ENCODE data around the gene EMC1. TPM values are rescaled to one million over a fixed set of nuclear protein-coding genes. Genes with fewer than 3 reads are reported as not detected.

Gene EMC1
- total RNA-seq, 1 donor = 90.2 TPM

DNA sequence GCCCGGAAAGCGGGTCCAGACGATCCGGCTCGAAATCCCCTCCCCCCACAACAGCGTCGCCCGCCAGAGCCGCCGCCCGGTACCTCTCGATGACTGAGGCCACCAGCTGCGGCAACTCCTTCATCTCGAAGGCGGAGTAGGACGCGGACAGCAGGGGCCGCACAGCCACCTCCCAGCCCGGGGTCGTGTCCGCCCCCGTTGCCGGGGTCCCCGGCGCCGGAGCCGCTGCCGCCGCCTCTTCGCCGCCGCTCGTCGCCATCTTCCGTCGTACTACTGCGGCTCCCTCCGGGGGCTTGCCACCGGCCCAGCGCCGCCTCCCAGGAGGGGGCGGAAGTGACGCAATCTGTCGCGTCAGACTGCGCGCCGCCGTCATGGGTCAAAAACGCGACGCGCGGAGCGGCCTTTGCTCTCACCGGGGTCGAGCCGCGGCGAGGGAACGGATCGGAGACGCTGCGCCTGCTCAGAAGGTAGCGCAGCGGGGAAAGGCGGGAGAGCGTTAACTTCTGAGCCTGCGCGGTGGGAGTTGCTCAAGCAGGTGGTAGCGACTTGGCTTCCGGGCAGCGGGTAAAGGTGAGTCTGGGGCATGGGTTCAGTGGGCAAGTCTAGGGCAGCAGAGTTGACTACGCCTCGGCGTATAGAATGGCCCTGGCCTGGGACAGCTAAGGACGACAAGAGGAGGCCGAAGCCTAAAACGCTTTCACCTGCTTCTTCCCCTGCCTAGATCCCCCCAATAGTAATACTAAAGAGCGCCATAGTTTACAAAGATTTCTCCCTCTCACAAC lies 41.1 kb downstream of the EMC1 start, which contains the start of gene UBR4:
Gene UBR4 (minus strand): TSS at position 277 of the 782 bp plus-strand sequence. CDS start 18 bp downstream, at position 259.
- TF ChIP-seq CTCF (IDR thresholded peaks at IDR 0.05; ENCODE audit: insufficient read depth, low read depth, low read length) = no peak
- peak; percentile 96 for DNase-seq (ENCODE audit: low read depth)
- peak within 1 kb of the TSS; percentile 95 for H3K4me3 ChIP-seq (ENCODE audit: low read depth, low read length)

GRCh38 chr1:19209439-19209989 lies 41.8 kb downstream of the EMC1 start:
- no peak for TF ChIP-seq CTCF (IDR thresholded peaks at IDR 0.05; ENCODE audit: insufficient read depth, low read depth, low read length)
- H3K4me3 ChIP-seq (ENCODE audit: low read depth, low read length) = peak overlapping the region; percentile 95
- DNase-seq (ENCODE audit: low read depth) = peak; percentile 81

- H3K4me3 ChIP-seq (ENCODE audit: low read depth, low read length) = peak overlapping the region; percentile 95
- DNase-seq (ENCODE audit: low read depth) = peak; percentile 88
- TF ChIP-seq CTCF (IDR thresholded peaks at IDR 0.05; ENCODE audit: insufficient read depth, low read depth, low read length) = no peak
Measured at GRCh38 chr1:19208710-19209438, 42.5 kb downstream of the EMC1 start.

DNA sequence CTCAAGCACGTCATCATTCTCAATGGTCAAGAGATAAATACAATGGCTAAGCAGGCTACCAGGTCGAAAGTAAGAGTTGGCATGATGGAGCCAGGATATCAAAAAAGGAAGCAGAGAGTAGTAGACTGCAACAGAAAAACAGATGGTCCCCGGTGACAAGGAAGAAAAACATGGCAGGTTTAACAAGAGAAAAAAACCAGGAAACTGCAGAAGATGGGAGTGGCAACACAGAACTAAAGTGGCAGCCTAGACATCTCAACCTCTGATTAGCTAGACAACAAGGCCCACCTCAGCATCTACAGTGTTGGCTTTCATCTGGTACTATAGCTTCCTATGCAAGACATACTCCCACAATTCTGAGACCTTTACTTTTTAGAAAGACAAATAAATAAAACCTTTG lies 44.4 kb downstream of the EMC1 start:
- peak overlapping the region; percentile 95 for H3K4me3 ChIP-seq (ENCODE audit: low read depth, low read length)
- no peak for DNase-seq (ENCODE audit: low read depth)
- no peak for TF ChIP-seq CTCF (IDR thresholded peaks at IDR 0.05; ENCODE audit: insufficient read depth, low read depth, low read length)

GRCh38 chr1:19205845-19206244 lies 45.5 kb downstream of the EMC1 start:
- no peak for TF ChIP-seq CTCF (IDR thresholded peaks at IDR 0.05; ENCODE audit: insufficient read depth, low read depth, low read length)
- H3K4me3 ChIP-seq (ENCODE audit: low read depth, low read length) = no peak overlapping the region
- peak; percentile 56 for DNase-seq (ENCODE audit: low read depth)

- no peak overlapping the region for H3K4me3 ChIP-seq (ENCODE audit: low read depth, low read length)
- TF ChIP-seq CTCF (IDR thresholded peaks at IDR 0.05; ENCODE audit: insufficient read depth, low read depth, low read length) = no peak
Measured at GRCh38 chr1:19205403-19205802, 45.9 kb downstream of the EMC1 start.

More at GRCh38 chr1:19205403-19205802, 45.9 kb downstream of the EMC1 start:
- DNase-seq (ENCODE audit: low read depth) = no peak

Data from fibroblast of villous mesenchyme (primary cell).